ENCODE results near the gene FIS1.
"Not testable (repeated sequence)": the region's sequence is repeated elsewhere in the genome, so short reads cannot be mapped to it uniquely, and the experiment has no call there.

DNA sequence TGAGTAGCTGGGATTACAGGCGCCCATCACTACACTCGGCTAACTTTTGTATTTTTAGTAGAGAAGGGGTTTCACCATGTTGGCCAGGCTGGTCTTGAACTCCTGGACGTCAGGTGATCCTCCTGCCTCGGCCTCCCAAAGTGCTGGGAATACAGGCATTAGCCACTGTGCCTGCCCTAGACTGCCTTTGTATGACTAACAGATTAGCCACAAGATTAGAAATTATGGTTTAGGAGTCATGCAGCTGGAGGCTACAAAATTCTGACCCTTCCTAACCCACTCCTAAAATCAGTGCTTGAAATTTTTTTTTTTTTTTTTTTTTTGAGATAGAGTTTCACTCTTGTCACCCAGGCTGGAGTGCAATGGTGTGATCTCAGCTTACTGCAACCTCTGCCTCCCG is 47.7 kb upstream of the FIS1 start:
- TF ChIP-seq, protein P1, sequence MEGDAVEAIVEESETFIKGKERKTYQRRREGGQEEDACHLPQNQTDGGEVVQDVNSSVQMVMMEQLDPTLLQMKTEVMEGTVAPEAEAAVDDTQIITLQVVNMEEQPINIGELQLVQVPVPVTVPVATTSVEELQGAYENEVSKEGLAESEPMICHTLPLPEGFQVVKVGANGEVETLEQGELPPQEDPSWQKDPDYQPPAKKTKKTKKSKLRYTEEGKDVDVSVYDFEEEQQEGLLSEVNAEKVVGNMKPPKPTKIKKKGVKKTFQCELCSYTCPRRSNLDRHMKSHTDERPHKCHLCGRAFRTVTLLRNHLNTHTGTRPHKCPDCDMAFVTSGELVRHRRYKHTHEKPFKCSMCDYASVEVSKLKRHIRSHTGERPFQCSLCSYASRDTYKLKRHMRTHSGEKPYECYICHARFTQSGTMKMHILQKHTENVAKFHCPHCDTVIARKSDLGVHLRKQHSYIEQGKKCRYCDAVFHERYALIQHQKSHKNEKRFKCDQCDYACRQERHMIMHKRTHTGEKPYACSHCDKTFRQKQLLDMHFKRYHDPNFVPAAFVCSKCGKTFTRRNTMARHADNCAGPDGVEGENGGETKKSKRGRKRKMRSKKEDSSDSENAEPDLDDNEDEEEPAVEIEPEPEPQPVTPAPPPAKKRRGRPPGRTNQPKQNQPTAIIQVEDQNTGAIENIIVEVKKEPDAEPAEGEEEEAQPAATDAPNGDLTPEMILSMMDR (IDR thresholded peaks at IDR 0.05), result not testable (repeated sequence)
- TF ChIP-seq POLR2A, EP300 (IDR thresholded peaks at IDR 0.05): not testable (repeated sequence)
